NCI-H2196 treated with DMSO at 0.1 percent for 48 hours (cell line): ENCODE measurements around the gene CACTIN.
A peak's percentile ranks its signal among the peaks of the same experiment; 100 is the strongest.
"Not testable (repeated sequence)": the region's sequence is repeated elsewhere in the genome, so short reads cannot be mapped to it uniquely, and the experiment has no call there.

Source experiments
- DNase-seq: peaks from one replicate; lab custom pipeline; 2025; ENCODE audit not compliant: unreplicated experiment; lab: John Stamatoyannopoulos, UW

The CACTIN gene

GRCh38 chr19:3572132-3572854 lies 54.3 kb downstream of the CACTIN start:
- peak; percentile 98 for DNase-seq

- DNase-seq = no peak
Measured at GRCh38 chr19:3570606-3571011, 56.0 kb downstream of the CACTIN start.

- DNase-seq = not testable (repeated sequence)
Measured at GRCh38 chr19:3570042-3570441, 56.5 kb downstream of the CACTIN start.

- no peak for DNase-seq
Measured at GRCh38 chr19:3565139-3565538, 61.5 kb downstream of the CACTIN start.

- no peak for DNase-seq
Measured at GRCh38 chr19:3563709-3564524, 62.7 kb downstream of the CACTIN start.
